Right cardiac atrium (tissue), 5 donors: ENCODE data around the gene FADS3. TPM values are rescaled to one million over a fixed set of nuclear protein-coding genes. Genes with fewer than 3 reads are reported as not detected.
A peak's percentile ranks its signal among the peaks of the same experiment; 100 is the strongest.

Experiments used
- ATAC-seq, 2 donors: fragments of 200-7000 bp; cut with Tn5 transposase; one replicate each; pipeline versions ENCODE4 v1.8.0 to v1.9.1; 2020; ENCODE audit warnings: moderate library complexity in 2 of 2, mild to moderate bottlenecking in 1 of 2
- DNase-seq, 3 donors: peaks; one replicate each; pipeline ENCODE4 v3.0.0-alpha.2; 2020
- H3K27ac ChIP-seq: one replicate; pipeline ENCODE4 v1.5.1; 2013; ENCODE audit warnings: mild to moderate bottlenecking, low read length, control low read depth, moderate library complexity
- H3K27me3 ChIP-seq: one replicate; pipeline ENCODE4 v1.6.1; 2013; ENCODE audit not compliant: control insufficient read depth, insufficient read depth
- H3K4me1 ChIP-seq: one replicate; pipeline ENCODE4 v1.6.1; 2013; ENCODE audit warnings: low read length; ENCODE audit not compliant: control insufficient read depth, insufficient read depth
- H3K4me3 ChIP-seq: one replicate; pipeline ENCODE4 v1.5.1; 2013; ENCODE audit warnings: low read length, control low read depth
- H3K9me3 ChIP-seq: one replicate; pipeline ENCODE4 v1.6.1; 2013; ENCODE audit warnings: low read length; ENCODE audit not compliant: control insufficient read depth
- WGBS: extraction: QIAGEN DNeasy Blood & Tissue Kit; methylation state at CpG from one replicate; pipeline ENCODE4 v1.1.7; 2013; 5-methylcytosine and 5-hydroxymethylcytosine counted together
- intact Hi-C, 4 donors: fragments of 100-400 bp; cut with DNase I; formaldehyde crosslinking; loops; one replicate each; pipeline versions ENCODE4 v1.11.0 to v1.14.0; 2022 to 2023
- polyA plus RNA-seq: library from polyadenylated mRNA; stranded (reverse); fragments of 200-250 nt; gene quantifications from one replicate; pipeline ENCODE4 v1.2.3, GENCODE V29; 2013
- total RNA-seq, 4 donors: library from RNA; stranded (reverse); fragmentation: NEBNext Ultra II Directional; extraction: Animal tissue kit (Norgen Biotek cat#: 25700); gene quantifications; one replicate each; pipeline ENCODE4 v1.2.1, GENCODE V29; 2021
- donor health status: healthy with polysubstance abuse.
- donor health status: DM: no; HTN: yes; CAD: no.
- donor health status: DM: no; HTN: no; CAD: no.
- donor health status: DM: no; HTN: yes; CAD: no; lungs with severe emphysema.
- donor health status: DM: yes; HTN: yes; CAD: no.

The FADS3 gene
- total and polyA plus RNA-seq, 5 donors: 37.5 to 50.1 (median 43.1) TPM

DNA sequence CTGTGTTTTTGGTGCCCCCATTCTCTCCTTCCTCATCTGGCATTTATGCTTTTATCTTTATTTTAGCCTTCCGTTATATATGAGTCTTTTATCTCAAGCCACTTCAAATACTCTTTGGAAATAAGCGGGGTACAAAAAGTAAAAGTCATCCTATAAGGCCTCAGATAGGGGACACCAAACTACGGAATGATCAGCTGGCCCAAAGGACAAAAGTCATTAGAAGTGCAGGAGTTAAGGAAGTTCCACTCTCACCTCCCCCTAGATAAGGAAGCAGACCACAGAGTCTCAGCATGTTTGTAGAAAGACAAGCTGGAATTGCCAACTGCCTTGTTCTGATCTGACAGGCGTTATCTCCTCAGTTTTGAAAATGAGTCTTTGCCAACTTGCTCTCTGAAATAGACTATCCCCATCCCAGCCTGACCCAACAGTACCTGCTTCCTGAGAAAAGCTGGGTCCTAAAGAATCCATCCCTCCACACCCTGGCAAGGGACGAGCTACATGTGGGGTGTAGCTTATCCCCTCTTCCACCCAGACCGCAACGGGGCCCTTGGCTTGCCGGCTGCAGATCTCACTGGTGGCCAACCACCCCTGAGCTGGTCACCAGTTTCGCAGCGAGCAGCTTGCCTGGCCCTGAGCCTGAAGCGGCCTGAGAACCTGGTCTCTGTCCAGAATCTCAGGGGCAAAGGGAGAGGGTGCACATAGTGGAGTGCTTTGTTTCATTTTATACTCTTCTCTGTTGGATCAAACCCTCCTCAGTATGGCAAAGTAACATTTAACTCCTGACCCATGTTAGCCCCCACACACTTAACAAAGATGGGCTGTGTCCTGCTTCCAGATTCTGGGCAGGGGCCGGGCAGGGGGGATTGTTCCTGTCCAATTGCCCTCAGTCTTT is 49.5 kb downstream of the FADS3 start:
- peak in 1 of 3 donors; percentile 60 for DNase-seq
- H3K27ac ChIP-seq: peak overlapping the region; percentile 71

DNA sequence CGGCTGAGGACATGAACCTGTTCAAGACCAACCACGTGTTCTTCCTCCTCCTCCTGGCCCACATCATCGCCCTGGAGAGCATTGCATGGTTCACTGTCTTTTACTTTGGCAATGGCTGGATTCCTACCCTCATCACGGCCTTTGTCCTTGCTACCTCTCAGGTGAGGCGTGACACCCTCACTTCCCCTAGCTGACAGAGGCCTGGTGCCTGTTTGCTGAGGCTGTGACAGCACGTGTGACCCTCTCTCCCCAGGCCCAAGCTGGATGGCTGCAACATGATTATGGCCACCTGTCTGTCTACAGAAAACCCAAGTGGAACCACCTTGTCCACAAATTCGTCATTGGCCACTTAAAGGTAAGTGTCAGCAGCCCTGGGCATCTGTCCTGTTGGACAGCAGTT is 51.0 kb downstream of the FADS3 start:
- H3K4me3 ChIP-seq: no peak overlapping the region
- H3K27me3 ChIP-seq: no peaks in the 10 kb centered on the region
- no peak overlapping the region for H3K27ac ChIP-seq
- H3K9me3 ChIP-seq: no peaks in the 10 kb centered on the region
- 95% methylated on average over 7 of the region's 7 CpGs for WGBS
- ATAC-seq (no peak), DNase-seq (no peak)
- H3K4me1 ChIP-seq: no peaks in the 10 kb centered on the region
- intact Hi-C loops: no loop called here

More for the DNA sequence above, 49.5 kb downstream of the FADS3 start:
- no peaks in the 10 kb centered on the region for H3K4me1 ChIP-seq
- peak; percentile 34 to 74 for ATAC-seq
- H3K9me3 ChIP-seq: no peaks in the 10 kb centered on the region
- 61% methylated on average over 12 of the region's 12 CpGs for WGBS
- intact Hi-C loops: no loop called here
- no peaks in the 10 kb centered on the region for H3K27me3 ChIP-seq
- H3K4me3 ChIP-seq: no peak overlapping the region

DNA sequence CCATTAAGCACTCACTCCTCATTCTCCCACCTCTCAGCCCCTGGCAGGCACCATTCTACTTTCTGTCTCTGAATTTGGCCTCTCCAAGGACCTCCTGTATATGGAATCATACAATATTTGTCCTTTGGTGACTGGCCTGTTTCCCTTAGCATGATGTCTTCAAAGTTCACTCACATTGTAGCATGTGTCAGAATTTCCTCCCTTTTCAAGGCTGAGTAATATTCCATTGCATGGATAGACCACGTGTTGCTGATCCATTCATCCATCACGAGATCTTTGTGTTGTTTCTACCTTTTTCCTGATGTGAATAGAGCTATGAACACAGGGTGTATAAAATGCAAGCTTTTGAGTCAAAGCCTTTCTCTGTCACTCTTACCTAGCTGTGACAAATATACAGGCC is 51.6 kb downstream of the FADS3 start:
- Histone ChIP-seq H3K4me1 (no peaks in the 10 kb centered on the region), H3K4me3 (no peak overlapping the region), H3K27ac (no peak overlapping the region), H3K9me3 (no peaks in the 10 kb centered on the region), H3K27me3 (no peaks in the 10 kb centered on the region)
- 95% methylated on average over 2 of the region's 2 CpGs for WGBS
- intact Hi-C loops: no loop called here
- DNase-seq (no peak), ATAC-seq (no peak)

DNA sequence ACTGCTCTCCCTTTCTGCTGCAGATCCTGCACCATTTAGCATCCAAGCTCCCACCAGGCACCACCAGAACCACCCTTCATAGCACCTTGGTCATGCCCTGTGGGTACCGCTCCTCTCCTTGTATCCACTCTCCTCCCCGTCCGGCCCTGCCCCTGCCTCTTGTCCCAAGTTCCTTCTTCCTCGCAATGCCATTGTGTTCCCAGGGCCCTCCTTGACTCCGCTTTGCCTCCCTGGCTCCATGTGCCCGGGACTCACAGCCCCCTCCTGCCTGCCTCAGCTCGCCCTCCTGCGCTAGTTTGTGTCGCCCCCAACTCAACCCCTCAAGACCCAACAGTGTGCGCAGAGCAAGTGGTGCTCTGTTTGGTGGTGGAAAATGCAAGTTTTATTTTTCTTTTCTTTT is 52.4 kb downstream of the FADS3 start:
- Histone ChIP-seq H3K4me1 (peaks cover 5% of the 10 kb centered on the region), H3K27ac (no peak overlapping the region), H3K4me3 (no peak overlapping the region), H3K9me3 (no peaks in the 10 kb centered on the region), H3K27me3 (no peaks in the 10 kb centered on the region)
- ATAC-seq (no peak), DNase-seq (peak in 1 of 3 donors; percentile 29)
- intact Hi-C loops: no loop called here
- WGBS: 93% methylated on average over 10 of the region's 10 CpGs

DNA sequence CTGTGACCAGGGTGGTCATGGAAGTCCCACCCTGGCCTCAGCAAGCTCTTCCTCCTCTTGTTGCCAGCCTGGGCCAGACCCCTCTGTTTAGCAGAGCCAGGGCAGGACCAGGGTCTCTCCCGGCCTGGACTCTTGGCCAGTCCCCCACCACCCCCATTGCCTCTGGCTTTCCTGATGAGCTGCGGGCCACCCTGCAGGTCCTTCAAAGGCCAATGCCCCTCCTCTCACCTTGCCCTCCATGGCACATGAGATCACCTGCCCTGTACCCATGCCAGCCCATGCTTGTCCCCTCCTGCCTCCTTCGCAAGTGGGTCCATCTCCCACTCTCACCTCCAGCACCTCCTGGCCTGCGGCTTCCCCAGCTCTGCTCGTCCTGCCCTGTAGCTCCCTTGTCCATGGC is 52.8 kb downstream of the FADS3 start:
- DNase-seq (peak in 1 of 3 donors; percentile 24), ATAC-seq (no peak)
- H3K4me3 ChIP-seq: no peak overlapping the region
- WGBS: 97% methylated on average over 5 of the region's 5 CpGs
- H3K9me3 ChIP-seq: no peaks in the 10 kb centered on the region
- intact Hi-C loops: no loop called here
- no peaks in the 10 kb centered on the region for H3K27me3 ChIP-seq
- H3K4me1 ChIP-seq: peaks cover 6% of the 10 kb centered on the region
- no peak overlapping the region for H3K27ac ChIP-seq

DNA sequence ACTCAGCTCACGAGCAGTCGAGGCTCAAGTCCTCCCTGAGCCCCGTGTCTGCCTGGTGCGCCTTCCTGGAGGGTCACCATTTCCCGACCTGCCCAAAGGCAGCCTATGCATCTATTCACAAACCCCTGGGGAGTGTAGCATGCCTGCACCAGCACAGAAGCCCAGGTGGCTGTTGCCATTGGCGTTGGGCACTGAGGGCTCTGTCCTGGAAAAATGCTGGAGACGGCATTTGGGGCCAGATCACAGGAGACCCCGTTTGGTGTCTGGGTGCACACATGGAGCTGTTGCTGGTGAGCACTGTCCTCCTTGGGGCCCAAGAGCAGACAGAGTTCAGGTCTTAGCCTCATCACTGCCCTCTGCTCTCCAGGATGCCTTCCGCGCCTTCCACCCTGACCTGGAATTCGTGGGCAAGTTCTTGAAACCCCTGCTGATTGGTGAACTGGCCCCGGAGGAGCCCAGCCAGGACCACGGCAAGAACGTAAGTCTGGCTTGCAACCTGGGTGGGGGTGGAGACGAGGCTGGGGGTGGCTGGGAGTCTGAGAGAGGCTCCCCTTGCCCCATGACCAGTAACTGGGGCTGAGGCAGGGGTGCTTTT is 53.8 kb downstream of the FADS3 start:
- intact Hi-C loops: no loop called here
- WGBS: 93% methylated on average over 15 of the region's 15 CpGs
- H3K27me3 ChIP-seq: no peaks in the 10 kb centered on the region
- no peak overlapping the region for H3K27ac ChIP-seq
- H3K9me3 ChIP-seq: no peaks in the 10 kb centered on the region
- peaks cover 12% of the 10 kb centered on the region for H3K4me1 ChIP-seq
- ATAC-seq: no peak
- DNase-seq: peak in 1 of 3 donors; percentile 24
- no peak overlapping the region for H3K4me3 ChIP-seq

DNA sequence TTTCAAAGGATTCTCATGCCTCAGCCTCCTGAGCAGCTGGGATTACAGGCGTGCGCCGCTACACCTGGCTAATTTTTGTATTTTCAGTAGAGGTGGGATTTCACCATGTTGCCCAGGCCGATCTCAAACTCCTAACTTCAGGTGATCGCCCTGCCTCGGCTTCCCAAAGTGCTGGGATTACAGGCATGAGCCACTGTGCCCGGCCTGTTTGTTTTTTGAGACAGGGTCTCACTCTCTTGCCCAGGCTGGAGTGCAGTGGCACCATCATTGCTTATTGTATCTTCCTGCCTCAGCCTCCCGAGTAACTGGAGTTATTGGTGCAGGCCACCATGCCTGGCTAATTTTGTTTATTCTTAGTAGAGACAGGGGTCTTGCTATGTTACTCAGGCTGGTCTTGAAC is 55.2 kb downstream of the FADS3 start:
- ATAC-seq: no peak
- intact Hi-C loops: no loop called here
- peak in 1 of 3 donors; percentile 26 for DNase-seq
- no peaks in the 10 kb centered on the region for H3K27me3 ChIP-seq
- no peak overlapping the region for H3K27ac ChIP-seq
- WGBS: 97% methylated on average over 8 of the region's 8 CpGs
- H3K4me3 ChIP-seq: no peak overlapping the region
- H3K9me3 ChIP-seq: no peaks in the 10 kb centered on the region
- H3K4me1 ChIP-seq: peaks cover 12% of the 10 kb centered on the region

DNA sequence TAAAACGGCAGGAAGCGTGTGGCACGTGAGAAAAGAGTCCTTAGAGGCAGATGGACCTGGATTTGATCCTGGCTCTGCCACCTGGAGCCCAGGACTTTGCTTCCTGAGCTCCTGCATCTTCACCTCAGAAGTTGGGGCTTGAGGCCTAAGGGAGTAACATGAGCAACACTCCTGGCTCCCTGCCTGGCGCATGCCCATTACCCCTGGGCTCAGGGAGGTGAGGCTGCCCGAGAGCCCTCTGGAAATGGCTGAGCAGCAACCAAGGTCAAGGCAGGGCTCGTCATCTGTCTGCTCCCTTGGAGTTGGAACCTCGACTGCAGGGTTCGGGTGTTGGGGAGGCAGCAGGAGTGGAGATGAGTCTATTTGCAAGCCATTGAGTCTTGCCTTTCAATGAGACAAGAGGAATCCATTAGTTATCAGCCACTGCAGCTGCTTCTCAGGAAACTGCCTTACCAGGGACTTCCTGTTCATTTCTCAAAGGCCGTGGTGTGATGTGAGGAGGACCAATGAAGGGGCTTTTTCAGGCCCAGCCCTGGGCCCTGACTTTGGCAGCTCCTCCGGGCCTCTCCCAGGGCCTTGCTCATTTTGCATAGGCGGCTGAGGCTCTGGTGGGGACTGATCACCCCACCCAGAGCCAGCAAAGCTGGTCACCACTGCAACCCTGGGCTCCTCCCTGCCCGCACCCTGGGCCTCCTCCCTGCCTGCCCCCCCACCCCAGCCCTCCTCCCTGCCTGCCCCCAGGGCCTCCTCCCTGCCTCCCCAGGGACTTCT is 56.9 kb downstream of the FADS3 start:
- WGBS: 37% methylated on average over 12 of the region's 12 CpGs
- intact Hi-C loops: no loop called here

DNA sequence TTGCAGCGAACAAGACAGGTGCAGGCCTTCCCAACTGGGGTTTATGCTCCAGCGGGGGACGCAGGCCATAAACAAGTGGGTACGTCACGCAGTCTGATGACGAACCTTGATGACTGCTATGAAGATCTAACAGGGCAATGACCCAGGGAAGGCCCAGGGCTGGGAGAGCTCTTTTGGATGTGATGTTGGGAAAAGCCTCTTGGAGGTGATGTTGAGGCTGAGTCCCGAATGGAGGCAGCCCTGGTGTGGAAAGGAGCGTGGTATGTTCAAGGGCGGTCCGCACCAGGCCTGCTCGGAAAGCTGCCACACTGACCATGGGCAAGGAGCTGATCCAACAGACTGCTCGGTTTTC is 57.4 kb downstream of the FADS3 start:
- Histone ChIP-seq H3K9me3 (no peaks in the 10 kb centered on the region), H3K27me3 (no peaks in the 10 kb centered on the region), H3K4me1 (peaks cover 18% of the 10 kb centered on the region), H3K4me3 (no peak overlapping the region), H3K27ac (peak overlapping the region; percentile 38)
- peak in 1 of 3 donors; percentile 30 for DNase-seq
- 91% methylated on average over 12 of the region's 12 CpGs for WGBS
- ATAC-seq: no peak
- intact Hi-C loops: no loop called here

More for the DNA sequence above, 56.9 kb downstream of the FADS3 start:
- H3K27me3 ChIP-seq: no peaks in the 10 kb centered on the region
- ATAC-seq (peak; percentile 84 to 93), DNase-seq (peak; percentile 85 to 90 (median 87))
- peak overlapping the region; percentile 38 for H3K27ac ChIP-seq
- no peak overlapping the region for H3K4me3 ChIP-seq
- peaks cover 14% of the 10 kb centered on the region for H3K4me1 ChIP-seq
- no peaks in the 10 kb centered on the region for H3K9me3 ChIP-seq

DNA sequence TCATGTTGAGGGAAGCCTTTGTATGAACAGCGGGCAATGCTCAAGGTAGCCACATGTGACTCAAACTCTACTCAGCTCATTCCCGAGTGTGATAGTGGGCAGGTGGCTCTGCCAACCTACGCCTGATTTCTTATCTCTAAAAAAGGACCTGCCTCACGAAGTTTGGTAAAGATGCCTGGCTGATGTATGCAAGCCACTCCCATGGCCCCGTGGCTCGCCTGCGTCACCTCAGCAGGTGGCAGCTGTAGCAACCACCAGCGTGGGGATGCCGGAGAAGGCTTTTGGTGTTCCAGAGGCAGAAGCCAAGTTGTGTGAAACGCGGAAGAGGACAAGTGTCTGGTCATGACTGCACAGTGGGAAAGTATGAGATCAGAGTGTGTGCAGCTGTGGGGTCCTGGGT is 57.9 kb downstream of the FADS3 start:
- no peak overlapping the region for H3K27ac ChIP-seq
- 80% methylated on average over 11 of the region's 11 CpGs for WGBS
- H3K4me1 ChIP-seq: peaks cover 18% of the 10 kb centered on the region
- intact Hi-C loops: no loop called here
- no peak for ATAC-seq
- H3K9me3 ChIP-seq: no peaks in the 10 kb centered on the region
- H3K27me3 ChIP-seq: no peaks in the 10 kb centered on the region
- peak in 1 of 3 donors; percentile 21 for DNase-seq
- no peak overlapping the region for H3K4me3 ChIP-seq

DNA sequence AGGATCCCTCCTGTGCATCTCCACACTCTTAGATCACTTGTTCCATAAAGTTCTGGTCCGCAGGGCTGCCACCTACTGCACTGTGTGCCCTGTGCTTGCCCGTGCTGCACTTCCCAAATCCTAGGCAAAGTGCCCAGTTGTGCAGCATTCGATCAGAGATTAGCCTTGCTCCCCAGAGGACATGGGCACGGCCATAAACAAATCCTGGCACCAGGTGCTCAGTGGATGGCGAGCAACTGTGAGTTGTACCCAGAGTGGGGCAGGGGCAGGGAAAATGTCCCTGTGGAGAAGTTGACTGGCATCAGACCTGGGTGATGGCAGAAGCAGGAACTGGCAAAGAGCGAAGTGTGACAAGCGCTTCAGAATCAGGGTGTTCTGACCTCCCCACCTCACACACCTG is 58.6 kb downstream of the FADS3 start:
- DNase-seq (peak in 1 of 3 donors; percentile 50), ATAC-seq (no peak)
- Histone ChIP-seq H3K9me3 (no peaks in the 10 kb centered on the region), H3K27me3 (no peaks in the 10 kb centered on the region), H3K4me1 (peaks cover 18% of the 10 kb centered on the region), H3K4me3 (no peak overlapping the region), H3K27ac (no peak overlapping the region)
- intact Hi-C loops: no loop called here
- 50% methylated on average over 7 of the region's 7 CpGs for WGBS
